ENCODE data around the gene DDX41. TPM values are rescaled to one million over a fixed set of nuclear protein-coding genes. Genes with fewer than 3 reads are reported as not detected.
A peak's percentile ranks its signal among the peaks of the same experiment; 100 is the strongest.

DDX41 gene
- total and polyA plus RNA-seq, 10 of the 15 experiments (the other 5 are each of a cell fraction or from before 2014, with no cell fraction given), result 32.7 to 215 (median 93.6) TPM

DNA sequence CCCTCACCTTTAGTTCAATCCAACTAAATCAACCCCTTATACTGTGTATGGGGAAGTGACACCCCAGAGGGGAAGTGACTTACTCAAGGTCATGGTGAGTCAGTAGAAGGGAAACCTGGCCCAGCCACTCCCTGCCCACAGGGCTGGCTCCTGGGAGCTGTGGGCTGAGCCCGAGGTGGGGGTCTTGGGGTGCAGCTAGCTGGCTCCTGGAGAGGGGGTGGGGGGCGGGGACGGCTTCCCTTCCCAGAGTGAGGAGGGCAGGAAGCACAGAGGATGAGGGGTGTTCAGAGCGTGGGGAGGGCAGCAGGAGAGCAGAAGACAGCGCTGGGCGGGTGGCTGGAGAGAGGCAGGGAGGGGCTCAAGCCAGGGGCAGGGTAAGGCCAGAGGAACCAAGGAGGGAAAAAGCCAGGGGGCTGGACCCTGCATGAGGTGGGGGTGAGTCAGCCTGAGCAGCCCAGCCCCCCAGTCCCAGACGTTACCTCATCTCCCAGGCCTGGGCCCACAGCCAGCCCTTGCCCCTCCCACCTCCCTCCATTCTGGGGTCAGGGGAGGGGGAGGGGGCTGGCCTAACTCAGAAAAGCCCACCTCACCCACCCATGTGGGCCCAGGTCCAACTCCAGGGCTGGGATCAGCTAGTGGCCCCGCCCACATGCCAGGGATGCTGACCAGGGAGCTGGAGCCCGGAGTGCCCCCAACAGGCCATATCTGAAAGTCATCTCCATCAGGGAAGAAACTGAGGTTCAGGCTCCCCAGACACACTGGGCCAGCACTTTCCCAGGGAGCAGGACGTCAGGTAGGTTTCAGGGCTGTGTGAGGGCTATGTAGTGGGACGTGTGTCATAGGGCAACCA is 22.2 kb downstream of the DDX41 start:
- peaks cover 6% of the 10 kb centered on the region for H3K79me2 ChIP-seq (ENCODE audit: control insufficient read depth, insufficient read depth, low read length)
- ATAC-seq (peak; percentile 53), DNase-seq (ENCODE audit: low read depth, low spot score) (no peak), FAIRE-seq (no peak)
- ChIA-PET RAD21 (ENCODE audit: unreplicated experiment) (interaction anchor here (1.3 to 2.8 kb wide), 8 partner anchors 13 to 183 kb away, joined by 3 to 17 read pairs (median 4); partner anchors contain the start of gene MXD3), SMC1A (ENCODE audit: uncharacterized antibody, unreplicated experiment) (interaction anchor here (0.8 to 2.2 kb wide), 6 partner anchors 16 to 91 kb away, joined by 3 to 11 read pairs (median 4); no protein-coding TSS in a partner anchor), POLR2A (interaction anchor here (0.8 to 4.2 kb wide), 6 partner anchors 12 to 105 kb away, joined by 3 to 18 read pairs (median 5); partner anchors contain the start of gene DOK3), CTCF (interaction anchor here (0.6 to 4.9 kb wide), 12 partner anchors 14 to 834 kb away, joined by 3 to 36 read pairs (median 5); partner anchors contain the start of gene DOK3)
- peak overlapping the region; percentile 90 for H3K4me2 ChIP-seq (ENCODE audit: control insufficient read depth, insufficient read depth)
- H3K27me3 ChIP-seq (replicated peaks in 1 of 2; ENCODE audit: control insufficient read depth in 2 of 2, insufficient read depth in 2 of 2, low read length in 1 of 2), result no peaks in the 10 kb centered on the region; a peak in 1 of 4 replicates
- no peak overlapping the region; the same call in 1 of the 2 replicates for H3K4me3 ChIP-seq
- H3K27ac ChIP-seq (ENCODE audit: control insufficient read depth, insufficient read depth), result peak overlapping the region; percentile 69
- TF ChIP-seq, protein P1, sequence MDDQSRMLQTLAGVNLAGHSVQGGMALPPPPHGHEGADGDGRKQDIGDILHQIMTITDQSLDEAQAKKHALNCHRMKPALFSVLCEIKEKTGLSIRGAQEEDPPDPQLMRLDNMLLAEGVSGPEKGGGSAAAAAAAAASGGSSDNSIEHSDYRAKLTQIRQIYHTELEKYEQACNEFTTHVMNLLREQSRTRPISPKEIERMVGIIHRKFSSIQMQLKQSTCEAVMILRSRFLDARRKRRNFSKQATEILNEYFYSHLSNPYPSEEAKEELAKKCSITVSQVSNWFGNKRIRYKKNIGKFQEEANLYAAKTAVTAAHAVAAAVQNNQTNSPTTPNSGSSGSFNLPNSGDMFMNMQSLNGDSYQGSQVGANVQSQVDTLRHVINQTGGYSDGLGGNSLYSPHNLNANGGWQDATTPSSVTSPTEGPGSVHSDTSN (IDR thresholded peaks at IDR 0.05; ENCODE audit: insufficient replicate concordance, low read depth, low read length), result no peak
- TF ChIP-seq SPI1 (IDR thresholded peaks at IDR 0.05; ENCODE audit: borderline replicate concordance, insufficient read depth, low read depth, low read length) (peak; percentile 96), TCF3 (IDR thresholded peaks at IDR 0.05; ENCODE audit: borderline replicate concordance, insufficient read depth, low read depth, low read length) (no peak), RUNX3 (IDR thresholded peaks at IDR 0.05; ENCODE audit: low read length) (peak; percentile 32; the same call in 1 of the 2 replicates), RCOR1 (conservative IDR thresholded peaks at IDR 0.05; ENCODE audit: low read depth, low read length) (no peak), POLR2A (IDR thresholded peaks at IDR 0.05; ENCODE audit: low read depth, low read length) (0 out of 2 replicates have a peak, but pooled peaks have one; percentile 22), ATF7 (IDR thresholded peaks at IDR 0.05; ENCODE audit: low read depth) (0 out of 2 replicates have a peak, but pooled peaks have one; percentile 42), JUND (IDR thresholded peaks at IDR 0.05; ENCODE audit: low read depth, low read length) (0 out of 2 replicates have a peak, but pooled peaks have one; percentile 2), NR2F1 (conservative IDR thresholded peaks at IDR 0.05) (0 out of 2 replicates have a peak, but pooled peaks have one; percentile 24), EED (IDR thresholded peaks at IDR 0.05; ENCODE audit: low read depth) (0 out of 2 replicates have a peak, but pooled peaks have one; percentile 27), ESRRA (IDR thresholded peaks at IDR 0.05; ENCODE audit: low read length) (peak; percentile 63; the same call in 1 of the 2 replicates)
- TF ChIP-seq, protein P2, sequence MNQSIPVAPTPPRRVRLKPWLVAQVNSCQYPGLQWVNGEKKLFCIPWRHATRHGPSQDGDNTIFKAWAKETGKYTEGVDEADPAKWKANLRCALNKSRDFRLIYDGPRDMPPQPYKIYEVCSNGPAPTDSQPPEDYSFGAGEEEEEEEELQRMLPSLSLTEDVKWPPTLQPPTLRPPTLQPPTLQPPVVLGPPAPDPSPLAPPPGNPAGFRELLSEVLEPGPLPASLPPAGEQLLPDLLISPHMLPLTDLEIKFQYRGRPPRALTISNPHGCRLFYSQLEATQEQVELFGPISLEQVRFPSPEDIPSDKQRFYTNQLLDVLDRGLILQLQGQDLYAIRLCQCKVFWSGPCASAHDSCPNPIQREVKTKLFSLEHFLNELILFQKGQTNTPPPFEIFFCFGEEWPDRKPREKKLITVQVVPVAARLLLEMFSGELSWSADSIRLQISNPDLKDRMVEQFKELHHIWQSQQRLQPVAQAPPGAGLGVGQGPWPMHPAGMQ (IDR thresholded peaks at IDR 0.05; ENCODE audit: borderline replicate concordance), result no peak
- TF ChIP-seq, protein P3, sequence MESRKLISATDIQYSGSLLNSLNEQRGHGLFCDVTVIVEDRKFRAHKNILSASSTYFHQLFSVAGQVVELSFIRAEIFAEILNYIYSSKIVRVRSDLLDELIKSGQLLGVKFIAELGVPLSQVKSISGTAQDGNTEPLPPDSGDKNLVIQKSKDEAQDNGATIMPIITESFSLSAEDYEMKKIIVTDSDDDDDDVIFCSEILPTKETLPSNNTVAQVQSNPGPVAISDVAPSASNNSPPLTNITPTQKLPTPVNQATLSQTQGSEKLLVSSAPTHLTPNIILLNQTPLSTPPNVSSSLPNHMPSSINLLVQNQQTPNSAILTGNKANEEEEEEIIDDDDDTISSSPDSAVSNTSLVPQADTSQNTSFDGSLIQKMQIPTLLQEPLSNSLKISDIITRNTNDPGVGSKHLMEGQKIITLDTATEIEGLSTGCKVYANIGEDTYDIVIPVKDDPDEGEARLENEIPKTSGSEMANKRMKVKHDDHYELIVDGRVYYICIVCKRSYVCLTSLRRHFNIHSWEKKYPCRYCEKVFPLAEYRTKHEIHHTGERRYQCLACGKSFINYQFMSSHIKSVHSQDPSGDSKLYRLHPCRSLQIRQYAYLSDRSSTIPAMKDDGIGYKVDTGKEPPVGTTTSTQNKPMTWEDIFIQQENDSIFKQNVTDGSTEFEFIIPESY (IDR thresholded peaks at IDR 0.05), result no peak
- TF ChIP-seq, protein P4, sequence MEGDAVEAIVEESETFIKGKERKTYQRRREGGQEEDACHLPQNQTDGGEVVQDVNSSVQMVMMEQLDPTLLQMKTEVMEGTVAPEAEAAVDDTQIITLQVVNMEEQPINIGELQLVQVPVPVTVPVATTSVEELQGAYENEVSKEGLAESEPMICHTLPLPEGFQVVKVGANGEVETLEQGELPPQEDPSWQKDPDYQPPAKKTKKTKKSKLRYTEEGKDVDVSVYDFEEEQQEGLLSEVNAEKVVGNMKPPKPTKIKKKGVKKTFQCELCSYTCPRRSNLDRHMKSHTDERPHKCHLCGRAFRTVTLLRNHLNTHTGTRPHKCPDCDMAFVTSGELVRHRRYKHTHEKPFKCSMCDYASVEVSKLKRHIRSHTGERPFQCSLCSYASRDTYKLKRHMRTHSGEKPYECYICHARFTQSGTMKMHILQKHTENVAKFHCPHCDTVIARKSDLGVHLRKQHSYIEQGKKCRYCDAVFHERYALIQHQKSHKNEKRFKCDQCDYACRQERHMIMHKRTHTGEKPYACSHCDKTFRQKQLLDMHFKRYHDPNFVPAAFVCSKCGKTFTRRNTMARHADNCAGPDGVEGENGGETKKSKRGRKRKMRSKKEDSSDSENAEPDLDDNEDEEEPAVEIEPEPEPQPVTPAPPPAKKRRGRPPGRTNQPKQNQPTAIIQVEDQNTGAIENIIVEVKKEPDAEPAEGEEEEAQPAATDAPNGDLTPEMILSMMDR (IDR thresholded peaks at IDR 0.05 in 2 of 3, conservative IDR thresholded peaks at IDR 0.05 in 1 of 3; ENCODE audit: control insufficient read depth in 2 of 3, extremely low read depth in 1 of 3, insufficient read depth in 1 of 3, low read depth in 3 of 3, low read length in 3 of 3), result 0 out of 6 replicates have a peak, but pooled peaks have one; percentile 7 to 14 (median 7)
- BruUV-seq (replicated peaks), result no TSS peak
- no peaks in the 10 kb centered on the region for H3K9me3 ChIP-seq (replicated peaks; ENCODE audit: control insufficient read depth, insufficient read depth, low read length)
- H3K36me3 ChIP-seq (ENCODE audit: control insufficient read depth in 2 of 2, insufficient read depth in 2 of 2, low read length in 1 of 2), result peaks cover 0 to 6% of the 10 kb centered on the region in 2 experiments; a peak in 2 of 4 replicates
- 70% methylated on average over 9 of the region's 11 CpGs for WGBS (ENCODE audit: insufficient coverage, insufficient replicate concordance, low lambda C conversion rate, missing lambda C conversion rate)
- no peak overlapping the region for H2AFZ ChIP-seq (ENCODE audit: control insufficient read depth, low read depth, low read length)
- H3K9ac ChIP-seq (ENCODE audit: control insufficient read depth, insufficient read depth, low read length), result no peak overlapping the region
- H3K4me1 ChIP-seq (ENCODE audit: control insufficient read depth, insufficient read depth, low read length), result peaks cover 26% of the 10 kb centered on the region
- intact Hi-C loops (cut with micrococcal nuclease; ENCODE audit: unreplicated experiment) (no loop called here), in situ Hi-C loops (cut with MboI) (no loop called here)
- H4K20me1 ChIP-seq (ENCODE audit: control insufficient read depth, insufficient read depth), result no peaks in the 10 kb centered on the region

Measured in GM12878 (cell line).